ENCODE data around the gene MPDZ.

MPDZ gene

DNA sequence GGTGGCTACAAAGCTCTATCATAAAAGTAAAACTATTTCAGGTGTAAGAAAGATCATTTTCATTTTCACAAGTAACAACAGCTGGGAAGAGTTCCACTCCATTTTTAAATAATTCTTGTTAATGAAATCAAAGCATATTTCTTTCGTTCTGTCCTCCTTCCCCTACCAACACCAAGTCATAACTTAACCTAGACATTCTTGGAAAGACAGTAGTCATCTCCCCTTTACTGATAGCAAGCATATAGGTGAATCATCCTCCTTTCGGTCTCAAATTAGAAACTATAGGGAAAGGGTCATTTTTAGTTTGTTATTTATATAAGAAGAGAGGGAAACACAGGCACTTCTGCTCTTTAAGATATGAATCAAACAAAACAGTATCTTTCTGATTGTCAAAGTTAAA is 38.2 kb downstream of the MPDZ start:
- Histone ChIP-seq H3K9ac (ENCODE audit: low read length) (no peak overlapping the region), H3K27ac (ENCODE audit: low read depth, low read length, poor library complexity, severe bottlenecking) (no peak overlapping the region), H3K9me2 (ENCODE audit: low read depth, low read length) (no peaks in the 10 kb centered on the region), H3K27me3 (ENCODE audit: insufficient read depth, low read length) (no peaks in the 10 kb centered on the region), H3K36me3 (ENCODE audit: insufficient read depth, low read length) (no peaks in the 10 kb centered on the region), H3K4me3 (ENCODE audit: low read depth, low read length, poor library complexity, severe bottlenecking) (no peak overlapping the region), H3K4me1 (ENCODE audit: insufficient read depth, low read length, severe bottlenecking) (no peaks in the 10 kb centered on the region), H3K4me2 (ENCODE audit: low read length) (no peak overlapping the region), H3K79me2 (ENCODE audit: insufficient read depth, low read length) (no peaks in the 10 kb centered on the region), H4K20me1 (ENCODE audit: insufficient read depth, low read length) (no peaks in the 10 kb centered on the region), H2AFZ (ENCODE audit: low read length) (no peak overlapping the region), H3K9me3 (ENCODE audit: low read length) (no peaks in the 10 kb centered on the region), H3F3A (ENCODE audit: insufficient read depth, low read length) (no peaks in the 10 kb centered on the region)
- no peak for TF ChIP-seq EZH2 (IDR thresholded peaks at IDR 0.05; ENCODE audit: borderline replicate concordance, low read length)
- TF ChIP-seq, protein P1, sequence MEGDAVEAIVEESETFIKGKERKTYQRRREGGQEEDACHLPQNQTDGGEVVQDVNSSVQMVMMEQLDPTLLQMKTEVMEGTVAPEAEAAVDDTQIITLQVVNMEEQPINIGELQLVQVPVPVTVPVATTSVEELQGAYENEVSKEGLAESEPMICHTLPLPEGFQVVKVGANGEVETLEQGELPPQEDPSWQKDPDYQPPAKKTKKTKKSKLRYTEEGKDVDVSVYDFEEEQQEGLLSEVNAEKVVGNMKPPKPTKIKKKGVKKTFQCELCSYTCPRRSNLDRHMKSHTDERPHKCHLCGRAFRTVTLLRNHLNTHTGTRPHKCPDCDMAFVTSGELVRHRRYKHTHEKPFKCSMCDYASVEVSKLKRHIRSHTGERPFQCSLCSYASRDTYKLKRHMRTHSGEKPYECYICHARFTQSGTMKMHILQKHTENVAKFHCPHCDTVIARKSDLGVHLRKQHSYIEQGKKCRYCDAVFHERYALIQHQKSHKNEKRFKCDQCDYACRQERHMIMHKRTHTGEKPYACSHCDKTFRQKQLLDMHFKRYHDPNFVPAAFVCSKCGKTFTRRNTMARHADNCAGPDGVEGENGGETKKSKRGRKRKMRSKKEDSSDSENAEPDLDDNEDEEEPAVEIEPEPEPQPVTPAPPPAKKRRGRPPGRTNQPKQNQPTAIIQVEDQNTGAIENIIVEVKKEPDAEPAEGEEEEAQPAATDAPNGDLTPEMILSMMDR (IDR thresholded peaks at IDR 0.05; ENCODE audit: low read length): no peak

DNA sequence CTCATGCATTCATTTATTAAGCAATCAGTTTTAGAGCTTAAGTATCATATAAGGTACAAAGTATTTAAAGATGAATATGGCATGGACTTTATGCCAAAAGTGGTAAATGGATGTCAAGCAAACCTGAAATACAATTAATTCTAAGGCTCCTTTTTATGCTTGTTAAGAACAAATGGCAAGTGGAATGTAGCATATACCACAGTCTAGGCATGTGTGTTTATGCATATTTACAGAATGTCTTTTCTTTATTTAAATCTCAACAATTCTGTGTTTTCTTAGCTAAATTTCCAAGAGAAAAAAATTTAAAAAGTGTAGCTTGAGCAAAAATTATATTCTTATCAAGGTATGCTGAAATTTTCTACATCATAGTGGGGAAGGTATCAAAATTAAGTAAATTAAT is 39.8 kb downstream of the MPDZ start:
- Histone ChIP-seq H3K27ac (ENCODE audit: low read depth, low read length, poor library complexity, severe bottlenecking) (no peak overlapping the region), H3K4me1 (ENCODE audit: insufficient read depth, low read length, severe bottlenecking) (no peaks in the 10 kb centered on the region), H3K9me2 (ENCODE audit: low read depth, low read length) (no peaks in the 10 kb centered on the region), H3K27me3 (ENCODE audit: insufficient read depth, low read length) (no peaks in the 10 kb centered on the region), H4K20me1 (ENCODE audit: insufficient read depth, low read length) (no peaks in the 10 kb centered on the region), H3K4me3 (ENCODE audit: low read depth, low read length, poor library complexity, severe bottlenecking) (no peak overlapping the region), H2AFZ (ENCODE audit: low read length) (no peak overlapping the region), H3F3A (ENCODE audit: insufficient read depth, low read length) (no peaks in the 10 kb centered on the region), H3K9me3 (ENCODE audit: low read length) (no peaks in the 10 kb centered on the region), H3K4me2 (ENCODE audit: low read length) (no peak overlapping the region), H3K36me3 (ENCODE audit: insufficient read depth, low read length) (no peaks in the 10 kb centered on the region), H3K79me2 (ENCODE audit: insufficient read depth, low read length) (no peaks in the 10 kb centered on the region), H3K9ac (ENCODE audit: low read length) (no peak overlapping the region)
- TF ChIP-seq EZH2 (IDR thresholded peaks at IDR 0.05; ENCODE audit: borderline replicate concordance, low read length): no peak
- TF ChIP-seq, protein P1 (IDR thresholded peaks at IDR 0.05; ENCODE audit: low read length): no peak

DNA sequence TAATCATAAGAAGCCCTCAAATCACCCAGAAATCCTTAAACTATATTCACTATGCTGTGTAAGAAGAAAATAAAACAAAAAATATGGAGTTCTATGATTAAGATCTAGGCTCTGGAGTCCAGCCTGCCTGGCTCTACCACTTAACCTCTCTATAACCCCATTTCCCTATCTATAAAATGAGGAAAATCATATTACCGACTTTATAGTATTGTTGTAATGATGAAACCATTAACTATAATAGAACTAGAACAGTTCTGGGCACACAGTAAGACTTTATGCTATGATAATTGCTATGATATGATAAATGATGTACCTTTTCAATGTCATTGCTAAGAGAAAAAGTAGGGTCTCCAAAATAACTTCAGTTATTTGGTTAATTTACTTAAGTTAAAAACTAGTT is 40.3 kb downstream of the MPDZ start:
- no peaks in the 10 kb centered on the region for H3K4me1 ChIP-seq (ENCODE audit: insufficient read depth, low read length, severe bottlenecking)
- H3K36me3 ChIP-seq (ENCODE audit: insufficient read depth, low read length): no peaks in the 10 kb centered on the region
- no peak overlapping the region for H3K27ac ChIP-seq (ENCODE audit: low read depth, low read length, poor library complexity, severe bottlenecking)
- no peak overlapping the region for H3K4me2 ChIP-seq (ENCODE audit: low read length)
- H3K9me2 ChIP-seq (ENCODE audit: low read depth, low read length): no peaks in the 10 kb centered on the region
- H3K9me3 ChIP-seq (ENCODE audit: low read length): no peaks in the 10 kb centered on the region
- no peaks in the 10 kb centered on the region for H3K27me3 ChIP-seq (ENCODE audit: insufficient read depth, low read length)
- no peaks in the 10 kb centered on the region for H3F3A ChIP-seq (ENCODE audit: insufficient read depth, low read length)
- H3K4me3 ChIP-seq (ENCODE audit: low read depth, low read length, poor library complexity, severe bottlenecking): no peak overlapping the region
- no peaks in the 10 kb centered on the region for H3K79me2 ChIP-seq (ENCODE audit: insufficient read depth, low read length)
- H3K9ac ChIP-seq (ENCODE audit: low read length): no peak overlapping the region
- TF ChIP-seq EZH2 (IDR thresholded peaks at IDR 0.05; ENCODE audit: borderline replicate concordance, low read length): no peak
- TF ChIP-seq, protein P1 (IDR thresholded peaks at IDR 0.05; ENCODE audit: low read length): no peak
- H4K20me1 ChIP-seq (ENCODE audit: insufficient read depth, low read length): no peaks in the 10 kb centered on the region
- no peak overlapping the region for H2AFZ ChIP-seq (ENCODE audit: low read length)

Data from OCI-LY1 (cell line).